ENCODE measurements around the gene PNMA8B.

PNMA8B gene

DNA sequence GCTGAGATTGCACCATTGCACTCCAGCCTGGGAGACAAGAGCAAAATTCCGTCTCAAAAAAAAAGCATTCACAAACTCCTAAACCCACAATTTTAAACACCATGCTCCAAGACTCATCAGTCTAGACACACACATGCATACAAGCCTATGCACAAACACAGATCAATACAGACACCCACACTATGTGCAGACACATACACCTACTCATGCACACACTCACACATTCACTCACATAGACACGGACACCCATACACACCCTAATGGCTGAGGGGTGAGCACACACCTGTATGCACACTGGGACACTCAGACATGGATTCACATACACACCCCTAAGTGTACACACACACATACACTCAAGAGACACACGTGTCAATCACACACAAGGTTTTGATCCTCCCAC is 9.3 kb downstream of the PNMA8B start:
- no peak for DNase-seq

DNA sequence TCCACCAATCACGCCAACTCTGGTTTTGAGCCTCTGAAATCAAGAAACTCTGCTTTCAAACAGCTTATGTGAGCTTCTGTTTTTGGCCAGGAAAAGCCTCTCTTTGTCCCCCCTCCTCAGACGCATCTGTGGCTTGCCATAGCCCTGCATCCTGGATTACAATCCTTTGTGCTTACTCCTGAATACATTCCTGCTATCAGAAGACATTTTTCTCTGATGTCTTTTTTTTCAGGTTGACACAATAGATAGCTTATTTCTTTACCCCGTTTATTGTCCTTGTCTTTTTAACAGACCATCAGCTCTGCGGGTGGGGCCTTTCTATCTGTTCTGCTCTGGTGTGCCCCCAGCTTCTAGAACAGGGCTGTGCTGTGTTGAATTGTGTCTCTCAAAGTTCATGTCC is 11.0 kb downstream of the PNMA8B start:
- DNase-seq, result no peak

DNA sequence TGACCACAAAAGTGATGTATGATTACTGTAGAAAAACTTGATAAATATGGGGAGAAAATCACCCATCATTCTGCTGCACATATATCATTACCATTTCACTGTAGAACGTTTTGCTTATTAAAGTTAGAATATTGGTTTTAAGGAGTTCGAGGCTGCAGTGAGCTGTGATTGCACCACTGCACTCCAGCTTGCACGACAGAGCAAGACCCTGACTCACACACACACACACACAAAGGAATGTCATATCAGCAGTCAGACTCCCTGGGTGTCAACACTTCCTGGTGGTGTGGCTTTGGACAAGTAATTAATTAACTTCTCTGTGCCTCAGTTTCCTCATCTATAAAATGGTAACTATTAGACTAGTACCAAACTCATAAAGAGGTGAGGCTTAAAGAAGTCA is 13.0 kb downstream of the PNMA8B start:
- no peak for DNase-seq

DNA sequence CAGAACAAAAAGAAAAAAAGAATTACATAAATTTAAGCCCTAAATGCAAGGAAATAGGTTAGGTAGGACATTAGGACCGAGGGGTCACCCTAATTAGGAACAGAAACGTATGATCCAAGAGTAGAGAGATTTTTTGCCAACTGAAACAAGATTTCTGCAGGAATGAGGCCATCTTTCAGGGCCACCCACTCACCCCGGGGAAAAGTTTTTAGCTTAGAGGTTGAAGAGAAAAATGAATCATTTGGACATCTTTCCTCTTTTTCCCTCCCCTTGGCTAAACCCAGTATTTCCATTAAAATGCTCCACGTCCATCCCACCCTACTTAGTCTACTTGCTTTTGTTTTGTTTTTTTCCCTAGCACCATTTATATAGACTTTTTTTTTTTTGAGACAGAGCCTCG is 13.7 kb downstream of the PNMA8B start:
- no peak for DNase-seq

DNA sequence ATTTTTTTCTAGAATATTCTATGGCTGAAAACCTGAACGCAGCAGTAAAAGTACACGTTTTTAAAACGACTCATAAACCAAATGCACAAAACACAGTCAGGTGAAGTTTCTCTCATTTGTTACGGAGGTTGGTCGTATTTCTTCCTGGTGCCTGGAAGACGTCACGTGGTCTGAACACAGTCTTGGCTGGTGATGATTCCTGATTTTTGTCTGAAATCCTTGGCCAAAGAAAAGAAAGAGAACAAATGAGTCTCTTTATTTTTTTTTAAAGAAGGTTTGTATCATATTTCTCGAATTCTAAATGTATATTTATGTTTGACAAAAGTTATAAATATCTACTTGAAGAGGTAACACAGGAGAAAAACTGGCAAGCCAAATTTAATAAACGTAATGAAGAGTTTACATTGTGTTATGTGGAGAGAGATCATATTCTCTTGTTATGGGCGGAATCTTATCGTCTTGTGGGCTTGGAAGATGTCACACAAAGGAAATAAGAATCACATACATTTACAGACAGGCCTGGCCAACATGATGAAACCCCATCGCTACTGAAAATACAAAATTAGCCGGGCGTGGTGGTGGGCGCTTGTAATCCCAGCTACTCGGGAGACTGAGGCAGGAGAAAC is 14.3 kb downstream of the PNMA8B start:
- no peak for DNase-seq

DNA sequence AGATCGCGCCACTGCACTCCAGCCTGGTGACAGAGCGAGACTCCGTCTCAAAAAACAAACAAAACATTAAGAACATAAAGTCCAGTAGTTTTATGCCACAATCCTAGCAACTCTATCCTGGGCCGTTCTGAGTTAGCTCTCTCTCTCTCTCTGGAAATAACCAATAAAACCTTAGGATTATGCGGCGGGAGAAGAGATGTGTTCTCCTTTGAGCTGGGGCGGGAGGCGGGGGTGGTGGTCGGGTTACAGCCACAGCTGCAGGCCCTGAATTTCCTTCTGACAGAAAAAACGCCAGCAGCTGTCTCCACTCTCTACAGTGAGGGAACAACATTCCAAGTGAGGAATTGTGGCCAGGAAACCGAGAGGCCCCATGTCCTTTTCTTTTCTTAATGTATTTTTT is 15.3 kb downstream of the PNMA8B start:
- DNase-seq, result no peak

DNA sequence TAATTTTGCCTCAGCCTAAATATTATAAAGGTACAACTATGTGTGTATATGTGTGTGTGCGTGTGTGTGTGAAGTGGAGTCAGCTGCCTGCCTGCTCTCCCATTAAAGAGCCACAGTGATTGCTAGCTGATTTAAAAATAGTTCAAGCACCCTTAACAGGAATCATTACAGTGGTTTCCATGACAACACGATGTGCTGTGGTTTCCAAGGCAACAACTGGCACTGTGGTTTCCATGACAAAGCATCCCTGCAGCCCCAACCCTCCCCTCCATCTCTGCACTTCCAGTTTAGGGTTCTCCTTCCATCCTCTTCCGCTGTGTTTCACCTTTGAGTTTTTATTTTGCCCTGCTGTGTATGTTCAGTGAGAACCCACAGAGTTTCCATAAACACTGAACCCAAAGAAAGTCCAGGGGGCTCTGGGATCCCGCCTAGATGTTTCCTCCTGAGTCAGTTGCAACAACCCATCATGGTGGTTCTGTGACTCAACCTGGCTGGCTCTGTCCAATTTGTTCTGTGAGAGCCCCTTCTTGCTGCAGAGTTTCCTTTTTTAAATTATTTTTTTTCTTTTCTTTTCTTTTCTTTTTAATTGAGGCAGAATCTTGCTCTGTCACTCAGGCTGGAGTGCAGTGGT is 17.2 kb downstream of the PNMA8B start:
- no peak for DNase-seq

DNA sequence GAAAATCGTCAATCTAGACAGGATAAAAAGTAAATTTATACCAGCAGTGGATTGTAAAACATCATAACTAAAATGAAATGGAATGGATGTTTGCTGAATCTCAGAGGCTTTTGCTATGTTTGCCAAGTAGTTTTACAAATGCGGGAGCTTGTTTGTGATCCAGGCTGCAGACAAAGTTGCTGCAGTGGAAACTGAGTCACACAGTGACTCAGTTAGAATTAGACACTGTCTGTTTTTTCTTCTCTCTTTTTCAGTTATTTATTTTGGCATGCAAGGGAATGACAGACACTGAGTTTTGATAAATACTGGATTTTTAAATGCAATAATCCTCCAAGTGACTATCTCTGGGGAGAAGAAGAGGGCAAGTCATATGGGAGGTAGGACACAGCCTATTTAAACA is 19.7 kb downstream of the PNMA8B start:
- no peak for DNase-seq

DNA sequence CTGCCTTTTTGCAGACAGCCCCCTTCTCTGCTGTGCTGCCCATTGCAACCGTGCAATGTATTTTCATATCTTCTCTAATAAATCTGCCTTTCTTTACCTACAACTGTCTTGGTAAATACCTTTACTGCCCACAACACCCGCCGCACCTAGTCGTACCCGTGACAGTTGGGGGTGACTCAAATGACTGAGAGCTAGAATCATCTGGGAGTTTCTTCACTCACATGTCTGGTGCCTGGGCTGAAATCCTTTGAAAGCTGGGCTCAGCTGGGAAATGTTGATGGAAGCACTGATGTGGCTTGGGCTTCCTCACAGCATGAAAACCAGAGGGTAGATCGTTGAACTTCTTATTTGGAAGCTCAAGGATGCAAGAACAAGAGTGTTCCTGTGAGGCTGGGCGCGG is 21.5 kb downstream of the PNMA8B start:
- DNase-seq, result no peak

DNA sequence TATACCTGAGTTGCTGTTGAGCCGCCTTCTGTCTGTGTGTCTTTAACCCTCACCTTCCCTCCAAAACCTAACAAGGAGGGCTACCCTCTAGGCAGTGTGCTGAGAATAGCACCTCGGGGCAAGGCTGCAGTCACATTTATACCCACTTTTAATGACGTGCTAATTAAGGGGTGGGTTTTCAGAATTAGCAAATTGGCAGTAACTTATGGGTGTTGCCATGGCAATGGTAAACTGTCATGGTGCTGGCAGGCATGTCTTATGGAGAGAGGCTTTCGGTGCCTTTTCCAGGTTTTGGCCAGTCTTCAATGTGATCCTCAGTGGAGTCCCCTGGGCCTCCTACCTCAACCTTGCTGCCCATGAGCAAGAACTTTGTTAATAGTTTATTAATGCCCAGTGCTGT is 23.1 kb downstream of the PNMA8B start:
- DNase-seq, result no peak

DNA sequence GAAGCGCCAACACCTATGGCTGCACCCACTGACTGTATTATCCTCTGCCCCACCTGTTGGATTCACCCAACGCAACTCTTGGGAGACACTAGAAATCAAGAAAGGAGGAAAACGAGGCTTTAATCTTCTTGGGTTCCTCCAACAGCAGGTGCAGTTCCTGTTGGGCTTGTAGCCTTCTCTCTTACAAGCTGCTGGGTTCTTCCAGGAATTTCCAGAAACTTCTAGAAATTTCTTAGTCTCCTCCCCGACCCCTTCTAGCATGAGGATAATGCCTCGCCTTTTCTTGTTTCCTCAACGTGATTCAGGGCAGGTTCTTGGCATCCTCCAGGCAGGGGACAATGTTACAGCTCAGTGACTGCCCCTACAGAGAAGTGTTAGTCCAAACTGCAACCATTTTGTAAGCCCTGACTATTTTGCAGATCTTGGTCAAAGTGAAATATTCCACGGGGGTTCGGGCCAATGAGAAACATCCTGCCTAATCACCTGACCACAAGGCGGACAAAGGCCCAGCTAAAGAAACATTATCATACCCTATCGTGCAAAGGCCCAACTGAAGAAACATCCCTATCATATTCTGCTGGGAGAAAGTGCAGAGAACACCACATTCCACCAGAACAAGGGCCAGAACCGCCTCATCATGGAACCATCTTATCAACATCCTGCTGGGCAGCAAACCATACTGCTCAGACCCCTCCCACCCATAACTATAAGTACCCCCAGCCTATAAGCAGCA is 23.7 kb downstream of the PNMA8B start:
- DNase-seq, result no peak

DNA sequence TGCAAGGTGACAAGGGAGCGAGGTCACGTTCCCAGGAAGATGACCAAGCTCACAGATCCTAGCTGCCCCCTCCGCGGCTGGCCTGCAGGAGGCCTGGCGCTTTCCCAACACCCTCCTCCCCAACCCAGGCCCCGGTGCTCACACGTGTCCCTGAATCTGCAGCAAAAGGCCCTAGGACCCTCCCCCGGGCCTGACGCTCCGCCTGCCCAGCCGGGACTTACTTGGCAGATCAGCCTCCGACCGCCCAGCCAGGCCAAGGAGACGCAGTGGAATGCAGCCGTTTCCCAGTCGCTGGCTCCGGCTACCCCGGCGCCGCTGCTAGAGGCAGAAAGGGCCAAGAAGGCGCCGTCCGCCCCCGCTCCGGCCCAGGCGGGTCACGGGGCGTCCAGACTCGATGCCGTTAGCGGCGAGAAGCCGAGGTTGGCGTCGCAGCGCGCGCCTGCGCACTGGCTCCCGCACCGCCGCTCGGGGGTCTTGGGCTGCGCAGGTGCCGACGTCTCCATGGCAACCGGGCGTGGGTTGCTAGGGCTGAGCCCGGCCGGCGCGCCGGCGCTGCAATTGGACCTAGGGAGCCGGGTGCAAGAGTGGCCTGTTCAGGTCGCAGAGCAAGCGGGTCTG is 24.4 kb downstream of the PNMA8B start, which contains the start of gene PNMA8A:
TSS of gene PNMA8A (minus strand) at position 448 of the 618 bp plus-strand sequence. CDS start 528 bp downstream, outside the sequence.
- no peak for DNase-seq

DNA sequence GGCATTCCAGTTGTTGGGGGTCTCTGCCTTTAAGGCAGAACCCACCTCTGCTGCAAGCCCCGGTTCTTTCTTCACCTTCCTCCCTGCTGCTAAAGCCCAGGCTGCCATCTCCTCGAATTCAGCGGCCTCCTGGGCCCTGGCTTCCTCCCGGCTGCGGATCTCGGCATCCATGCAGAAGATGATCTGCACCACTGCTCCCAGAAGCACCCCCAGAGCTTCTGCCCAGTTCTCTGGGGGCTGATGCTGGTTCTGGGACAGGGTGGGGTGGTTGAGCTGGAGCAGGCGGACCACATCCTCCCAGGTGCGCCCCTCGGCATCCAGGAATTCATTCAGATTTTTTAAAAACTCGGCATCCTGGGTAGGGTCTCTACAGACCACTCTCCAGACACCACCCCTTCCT is 25.3 kb downstream of the PNMA8B start:
- DNase-seq, result no peak

DNA sequence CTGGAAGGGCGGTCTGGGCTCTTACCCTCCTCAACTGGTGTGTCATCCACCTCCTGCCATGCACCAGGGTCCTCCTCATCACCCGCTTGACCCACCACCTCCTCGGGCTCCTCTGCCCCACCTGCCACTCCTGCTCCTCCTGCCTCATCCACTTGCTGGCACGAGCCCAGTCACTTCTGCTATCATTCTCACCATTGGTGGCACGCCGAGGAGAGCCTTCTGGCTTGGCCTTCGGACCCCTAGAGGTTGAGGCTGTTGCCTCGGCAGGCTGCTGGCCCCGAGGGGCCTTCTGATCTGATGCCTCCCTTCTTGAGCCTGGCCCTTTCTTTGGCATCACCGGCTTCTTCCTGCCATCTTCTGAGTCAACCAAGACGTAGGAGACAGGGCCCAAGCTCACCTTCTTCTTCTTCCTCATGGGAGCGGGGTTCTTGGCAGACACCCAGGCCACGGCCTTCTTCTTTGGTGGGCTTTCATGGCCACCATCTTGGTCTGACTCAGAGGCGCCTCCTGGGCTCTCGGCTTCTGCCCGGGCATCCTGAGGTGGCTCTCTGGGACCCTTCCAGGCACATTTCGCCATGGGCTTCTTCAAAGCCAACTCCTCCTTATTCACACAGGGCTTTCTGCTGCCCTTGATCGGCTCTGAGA is 26.0 kb downstream of the PNMA8B start:
- DNase-seq, result no peak

DNA sequence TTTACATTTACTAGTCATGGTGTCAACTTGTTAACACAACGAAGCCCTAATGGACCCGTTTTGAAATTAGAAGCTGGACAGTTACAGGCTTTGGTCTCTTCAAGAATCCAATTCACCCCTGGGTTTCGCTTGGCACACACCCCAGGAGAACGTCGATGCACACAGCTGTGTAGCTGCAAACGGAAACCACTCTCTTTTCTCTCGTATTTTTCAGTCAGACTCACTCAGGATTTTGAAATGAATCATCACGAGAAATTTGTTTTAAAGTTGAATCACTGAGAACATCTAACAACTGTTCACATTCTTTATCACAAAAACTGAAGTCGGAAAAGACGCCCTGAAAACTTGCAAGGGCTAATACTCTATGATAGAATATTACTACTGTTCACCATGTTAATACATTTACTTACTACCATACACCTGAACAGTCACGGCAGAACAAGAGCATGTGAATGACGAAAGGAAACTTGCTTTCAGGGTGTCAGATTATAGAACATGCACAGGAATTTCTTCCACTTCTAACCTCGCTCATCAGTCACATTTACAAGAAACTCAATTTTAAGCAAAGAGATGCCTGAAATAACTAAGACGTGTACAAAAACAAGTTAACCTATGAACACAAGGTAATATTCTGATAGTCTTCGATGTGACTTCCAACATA is 29.0 kb downstream of the PNMA8B start:
- no peak for DNase-seq

DNA sequence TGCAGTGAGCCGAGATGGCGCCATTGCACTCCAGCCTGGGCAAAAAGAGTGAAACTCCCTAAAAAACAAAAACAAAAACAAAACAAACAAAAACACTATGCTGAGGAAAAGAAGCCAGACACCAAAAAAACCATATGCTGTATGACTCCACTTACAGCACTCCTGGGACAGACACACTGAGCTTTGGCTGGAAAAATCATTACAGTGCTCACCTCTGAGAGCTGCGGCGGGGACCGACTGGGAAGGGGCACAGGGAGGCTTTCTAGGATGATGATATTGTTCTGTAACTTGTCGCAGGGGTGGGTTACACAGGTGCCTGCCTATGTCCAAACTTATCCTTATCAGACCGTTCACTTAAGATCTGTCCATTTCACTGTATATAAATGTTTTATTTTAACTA is 32.2 kb downstream of the PNMA8B start:
- DNase-seq, result no peak

DNA sequence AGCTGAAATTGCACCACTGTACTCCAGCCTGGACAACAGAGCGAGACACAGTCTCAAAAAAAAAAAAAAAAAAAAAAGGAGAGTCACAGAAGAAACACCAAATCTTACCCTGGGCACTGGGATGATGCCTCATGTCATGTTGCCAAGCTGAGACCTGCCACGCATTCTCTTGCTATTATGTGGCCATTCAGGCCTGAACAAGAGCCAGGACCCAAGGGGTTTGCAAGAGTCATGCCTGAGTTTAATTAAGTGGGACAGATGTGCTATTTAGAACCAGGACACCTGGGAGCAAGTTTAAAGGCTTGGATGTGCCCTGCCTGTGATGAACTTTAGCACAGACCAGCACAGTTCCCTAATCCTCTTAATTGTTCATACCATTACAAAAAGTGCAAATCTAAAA is 34.1 kb downstream of the PNMA8B start:
- DNase-seq, result no peak

DNA sequence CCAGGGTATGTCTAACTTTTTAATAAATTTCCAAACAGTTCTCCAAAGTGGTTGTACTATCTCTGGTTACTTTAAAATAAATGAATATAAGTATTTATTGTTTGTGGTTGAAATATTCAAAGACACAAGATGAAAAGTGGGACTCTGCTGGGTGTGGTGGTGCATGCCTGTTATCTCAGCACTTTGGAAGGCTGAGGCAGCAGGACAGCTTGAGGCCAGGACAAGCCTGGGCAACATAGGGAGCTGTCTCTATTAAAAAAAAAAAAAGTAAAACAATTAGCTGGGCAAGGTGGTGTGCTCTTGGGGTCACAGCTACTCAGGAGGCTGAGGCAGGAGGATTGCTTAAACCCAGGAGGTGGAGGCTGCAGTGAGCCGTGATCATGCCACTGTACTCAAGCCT is 34.7 kb downstream of the PNMA8B start:
- DNase-seq, result no peak

DNA sequence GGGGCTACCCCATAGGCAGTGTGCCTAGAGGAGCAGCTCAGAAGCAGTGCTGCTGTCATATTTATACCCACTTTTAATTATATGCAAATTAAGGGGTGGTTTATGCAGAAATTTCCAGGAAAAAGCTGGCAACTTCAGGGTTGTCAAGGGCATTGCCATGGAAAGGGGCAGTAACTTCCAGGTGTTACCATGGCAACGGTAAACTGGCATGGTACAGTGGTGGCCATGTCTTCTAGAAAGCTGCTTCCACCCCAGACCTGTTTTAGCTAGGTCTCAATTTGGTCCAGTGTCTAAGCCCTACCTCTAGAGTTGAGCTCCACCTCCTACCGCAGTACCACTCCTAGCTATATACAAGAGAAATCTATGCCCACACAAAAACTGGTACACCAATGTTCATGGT is 35.6 kb downstream of the PNMA8B start:
- no peak for DNase-seq

DNA sequence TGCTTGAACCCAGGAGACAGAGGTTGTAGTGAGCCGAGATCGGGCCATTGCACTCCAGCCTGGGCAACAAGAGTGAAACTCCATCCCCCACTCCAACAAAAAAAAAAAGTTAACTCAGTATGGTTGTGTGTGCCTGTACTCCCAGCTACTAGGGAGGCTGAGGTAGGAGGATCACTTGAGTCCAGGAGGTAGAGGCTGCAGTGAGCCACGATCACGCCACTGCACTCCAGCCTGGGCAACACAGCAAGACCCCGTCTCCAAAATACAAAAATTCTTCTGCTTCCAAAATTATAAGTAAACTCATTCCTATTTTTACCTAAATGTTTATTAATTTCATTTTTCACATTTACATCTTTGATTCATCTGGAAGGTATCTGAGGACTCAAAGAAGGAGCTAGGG is 38.7 kb downstream of the PNMA8B start:
- DNase-seq, result no peak

DNA sequence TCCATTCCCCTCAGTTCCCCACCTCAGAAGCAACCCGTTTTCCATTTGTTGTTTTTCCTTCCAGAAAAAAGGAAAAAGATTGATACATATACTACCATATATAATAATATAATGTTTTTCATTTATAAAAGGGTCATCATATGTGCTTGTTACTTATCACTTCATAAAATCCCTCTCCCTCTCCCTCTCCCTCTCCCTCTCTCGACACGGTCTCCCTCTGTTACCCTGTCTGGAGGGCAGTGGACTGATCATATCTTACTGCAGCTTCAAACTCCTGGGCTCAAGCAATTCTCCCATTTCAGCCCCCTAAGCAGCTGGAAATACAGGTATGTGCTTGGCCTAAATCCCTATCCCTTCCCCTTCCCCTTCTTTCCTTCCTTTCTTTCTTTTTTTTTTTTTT is 41.4 kb downstream of the PNMA8B start:
- no peak for DNase-seq

DNA sequence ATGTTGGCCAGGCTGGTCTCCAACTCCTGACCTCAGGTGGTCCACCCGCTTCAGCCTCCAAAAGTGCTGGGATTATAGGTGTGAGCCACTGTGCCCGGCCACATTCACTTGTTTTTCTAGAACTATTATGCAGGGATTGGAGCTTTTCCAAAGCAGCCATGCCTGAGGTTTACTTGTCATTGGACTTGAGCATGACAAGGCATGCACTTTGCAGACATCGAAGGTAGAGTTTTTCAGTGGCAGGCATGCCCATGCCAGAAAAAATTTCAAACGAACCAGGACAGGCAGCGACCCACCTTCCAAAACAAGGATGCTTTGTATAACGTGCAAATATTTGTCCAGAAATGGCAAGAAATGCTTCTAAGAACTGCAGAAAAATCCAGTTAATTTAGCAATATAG is 42.0 kb downstream of the PNMA8B start:
- no peak for DNase-seq

DNA sequence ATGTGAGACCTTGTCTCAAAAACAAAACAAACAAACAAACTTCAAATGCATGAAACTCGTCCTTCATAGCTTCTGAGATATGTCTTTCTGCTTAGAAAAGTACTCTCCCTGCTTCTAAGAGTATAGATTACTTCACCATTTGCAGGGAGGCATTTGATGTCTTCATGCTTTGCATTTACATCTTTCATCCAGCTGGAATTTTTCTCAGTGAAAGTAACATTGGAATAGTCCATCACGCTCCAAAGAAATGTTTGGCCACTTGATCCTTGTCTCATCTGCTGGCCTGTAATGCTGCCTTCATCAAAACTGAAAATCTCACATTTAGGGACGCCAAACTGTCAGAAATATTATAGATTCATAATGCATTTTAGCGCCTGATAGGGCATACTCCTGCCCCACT is 43.5 kb downstream of the PNMA8B start:
- no peak for DNase-seq
